Measurements from ENCODE around the gene ZBTB34. TPM values are rescaled to one million over a fixed set of nuclear protein-coding genes. Genes with fewer than 3 reads are reported as not detected.

The ZBTB34 gene
- total RNA-seq, 1 donor from 2014 or later = 15.4 TPM

DNA sequence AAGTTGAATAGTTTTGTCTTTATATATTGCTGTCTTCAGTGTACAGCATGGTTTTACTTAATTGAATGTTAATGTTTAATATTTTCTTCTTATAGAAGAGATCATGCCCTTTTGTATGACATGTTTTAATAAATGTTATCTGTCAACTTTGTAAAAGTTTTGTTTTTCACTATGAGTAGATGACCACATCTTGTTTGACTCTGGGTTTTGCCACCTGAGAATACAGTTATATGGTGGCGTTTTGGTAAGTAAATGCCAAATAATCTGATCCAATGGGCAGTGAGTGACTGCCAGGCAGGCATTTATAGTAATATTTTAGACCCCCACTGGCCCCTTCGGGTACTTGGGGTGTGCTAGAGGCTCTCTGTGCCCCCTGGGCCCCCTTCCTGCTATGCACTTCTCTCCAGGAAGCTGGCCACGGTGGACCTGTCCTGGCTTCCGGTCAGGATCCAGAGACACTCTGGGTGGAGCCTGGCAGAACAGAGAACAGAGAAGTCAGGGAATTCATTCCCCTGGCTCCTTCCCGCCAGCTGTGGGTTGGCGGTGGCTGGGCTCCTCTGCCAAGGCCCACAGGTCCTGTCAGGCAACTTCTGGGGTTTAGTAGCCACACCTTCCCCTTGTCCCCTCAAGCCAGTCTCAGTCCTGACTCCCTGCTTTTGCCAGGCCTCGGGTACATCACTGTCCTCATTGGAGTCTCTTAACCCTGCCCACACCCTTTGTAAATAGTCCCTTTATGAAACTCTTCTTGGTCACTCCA lies 22.2 kb upstream of the ZBTB34 start:
- Histone ChIP-seq H3K36me3 (peaks cover 33% of the 10 kb centered on the region), H3K27me3 (ENCODE audit: low read depth) (no peaks in the 10 kb centered on the region), H3K4me3 (no peak overlapping the region), H3K27ac (no peak overlapping the region), H3K4me1 (peaks cover 8% of the 10 kb centered on the region), H3K9me3 (no peaks in the 10 kb centered on the region)
- ATAC-seq = peak in 1 of 2 donors; percentile 30
- TF ChIP-seq, protein P1, sequence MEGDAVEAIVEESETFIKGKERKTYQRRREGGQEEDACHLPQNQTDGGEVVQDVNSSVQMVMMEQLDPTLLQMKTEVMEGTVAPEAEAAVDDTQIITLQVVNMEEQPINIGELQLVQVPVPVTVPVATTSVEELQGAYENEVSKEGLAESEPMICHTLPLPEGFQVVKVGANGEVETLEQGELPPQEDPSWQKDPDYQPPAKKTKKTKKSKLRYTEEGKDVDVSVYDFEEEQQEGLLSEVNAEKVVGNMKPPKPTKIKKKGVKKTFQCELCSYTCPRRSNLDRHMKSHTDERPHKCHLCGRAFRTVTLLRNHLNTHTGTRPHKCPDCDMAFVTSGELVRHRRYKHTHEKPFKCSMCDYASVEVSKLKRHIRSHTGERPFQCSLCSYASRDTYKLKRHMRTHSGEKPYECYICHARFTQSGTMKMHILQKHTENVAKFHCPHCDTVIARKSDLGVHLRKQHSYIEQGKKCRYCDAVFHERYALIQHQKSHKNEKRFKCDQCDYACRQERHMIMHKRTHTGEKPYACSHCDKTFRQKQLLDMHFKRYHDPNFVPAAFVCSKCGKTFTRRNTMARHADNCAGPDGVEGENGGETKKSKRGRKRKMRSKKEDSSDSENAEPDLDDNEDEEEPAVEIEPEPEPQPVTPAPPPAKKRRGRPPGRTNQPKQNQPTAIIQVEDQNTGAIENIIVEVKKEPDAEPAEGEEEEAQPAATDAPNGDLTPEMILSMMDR (IDR thresholded peaks at IDR 0.05) = no peak
- intact Hi-C loops (cut with DNase I) = no loop called here
- no peak for DNase-seq

DNA sequence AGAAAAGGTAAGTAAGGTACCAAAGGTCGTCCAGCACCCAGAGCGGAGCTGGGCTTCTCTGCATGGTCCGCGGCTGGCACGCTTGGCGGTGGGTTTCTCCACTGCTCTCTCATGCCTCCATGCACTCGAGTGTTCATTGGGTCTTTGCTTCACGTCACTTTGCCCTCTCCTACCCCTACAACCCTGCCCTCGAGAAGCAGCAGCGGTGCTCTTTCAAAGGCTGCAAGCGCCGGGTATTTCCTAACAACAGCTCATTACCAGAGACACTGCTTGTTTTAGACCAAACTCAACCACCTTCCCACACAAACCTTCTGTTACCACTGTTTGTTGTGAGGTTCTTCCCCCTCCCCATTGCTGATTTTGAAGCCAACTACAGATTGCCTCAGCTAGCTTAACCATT lies 21.5 kb upstream of the ZBTB34 start:
- ATAC-seq = no peak
- no peak for DNase-seq
- intact Hi-C loops (cut with DNase I) = no loop called here
- Histone ChIP-seq H3K36me3 (peaks cover 27% of the 10 kb centered on the region), H3K4me3 (no peak overlapping the region), H3K9me3 (no peaks in the 10 kb centered on the region), H3K4me1 (peaks cover 12% of the 10 kb centered on the region), H3K27ac (no peak overlapping the region), H3K27me3 (ENCODE audit: low read depth) (no peaks in the 10 kb centered on the region)
- TF ChIP-seq, protein P1 (IDR thresholded peaks at IDR 0.05) = no peak

DNA sequence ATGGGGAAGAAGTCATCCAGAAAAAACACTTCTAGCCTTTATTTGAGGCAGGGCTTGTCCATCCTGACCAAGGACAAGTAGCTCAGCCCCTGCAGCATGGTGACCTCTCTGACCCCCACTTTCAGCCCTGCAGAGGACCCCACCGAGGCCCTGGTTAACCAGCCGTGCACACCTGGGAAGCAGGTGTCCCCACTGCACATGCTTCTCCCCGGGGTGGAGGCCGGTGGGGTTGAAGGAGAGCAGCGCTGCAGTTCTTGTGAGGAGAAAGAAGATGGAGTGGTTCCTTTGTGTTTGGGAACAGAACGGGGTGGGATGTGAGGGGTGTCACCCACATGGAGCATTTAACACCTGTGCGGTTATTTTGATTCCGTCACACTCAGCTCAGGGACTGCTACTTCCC lies 21.1 kb upstream of the ZBTB34 start:
- Histone ChIP-seq H3K4me1 (peaks cover 12% of the 10 kb centered on the region), H3K9me3 (no peaks in the 10 kb centered on the region), H3K27me3 (ENCODE audit: low read depth) (no peaks in the 10 kb centered on the region), H3K36me3 (peaks cover 22% of the 10 kb centered on the region), H3K4me3 (no peak overlapping the region), H3K27ac (no peak overlapping the region)
- TF ChIP-seq, protein P1 (IDR thresholded peaks at IDR 0.05) = no peak
- intact Hi-C loops (cut with DNase I) = no loop called here
- DNase-seq = no peak
- no peak for ATAC-seq

DNA sequence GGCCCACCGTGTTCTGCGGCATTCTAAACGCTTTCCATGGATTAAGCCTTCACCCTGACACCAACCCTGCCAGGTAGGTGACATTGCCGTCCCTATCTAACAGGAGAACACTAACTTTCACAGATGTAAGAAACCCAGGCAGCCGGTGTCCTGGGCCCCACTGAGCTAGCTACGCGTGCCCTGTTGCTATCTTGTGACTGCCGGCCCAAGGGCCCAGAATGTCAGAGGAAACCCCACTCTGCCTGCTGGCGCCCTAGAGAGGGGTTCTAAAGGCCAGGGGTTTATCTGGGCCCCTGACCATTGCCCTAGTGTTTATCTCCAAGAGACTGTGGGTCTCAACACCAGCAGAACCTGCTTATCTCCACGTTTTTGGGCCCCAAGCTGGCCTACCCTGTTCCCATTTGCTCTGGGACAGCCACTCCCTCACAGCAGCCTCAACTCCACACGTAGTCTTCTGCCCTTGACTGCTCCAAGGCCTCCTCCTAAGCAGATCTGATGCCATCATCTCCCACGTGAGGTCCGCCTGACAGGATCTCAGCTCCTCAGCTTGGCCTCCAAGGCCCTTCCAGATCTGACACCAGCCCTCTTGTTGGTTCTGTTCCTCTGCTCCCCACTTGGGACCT lies 18.1 kb upstream of the ZBTB34 start:
- no peak for ATAC-seq
- DNase-seq = no peak
- Histone ChIP-seq H3K27ac (no peak overlapping the region), H3K4me3 (no peak overlapping the region), H3K27me3 (ENCODE audit: low read depth) (no peaks in the 10 kb centered on the region), H3K9me3 (no peaks in the 10 kb centered on the region), H3K36me3 (peaks cover 9% of the 10 kb centered on the region), H3K4me1 (peaks cover 6% of the 10 kb centered on the region)
- intact Hi-C loops (cut with DNase I) = no loop called here
- TF ChIP-seq, protein P1 (IDR thresholded peaks at IDR 0.05) = no peak

DNA sequence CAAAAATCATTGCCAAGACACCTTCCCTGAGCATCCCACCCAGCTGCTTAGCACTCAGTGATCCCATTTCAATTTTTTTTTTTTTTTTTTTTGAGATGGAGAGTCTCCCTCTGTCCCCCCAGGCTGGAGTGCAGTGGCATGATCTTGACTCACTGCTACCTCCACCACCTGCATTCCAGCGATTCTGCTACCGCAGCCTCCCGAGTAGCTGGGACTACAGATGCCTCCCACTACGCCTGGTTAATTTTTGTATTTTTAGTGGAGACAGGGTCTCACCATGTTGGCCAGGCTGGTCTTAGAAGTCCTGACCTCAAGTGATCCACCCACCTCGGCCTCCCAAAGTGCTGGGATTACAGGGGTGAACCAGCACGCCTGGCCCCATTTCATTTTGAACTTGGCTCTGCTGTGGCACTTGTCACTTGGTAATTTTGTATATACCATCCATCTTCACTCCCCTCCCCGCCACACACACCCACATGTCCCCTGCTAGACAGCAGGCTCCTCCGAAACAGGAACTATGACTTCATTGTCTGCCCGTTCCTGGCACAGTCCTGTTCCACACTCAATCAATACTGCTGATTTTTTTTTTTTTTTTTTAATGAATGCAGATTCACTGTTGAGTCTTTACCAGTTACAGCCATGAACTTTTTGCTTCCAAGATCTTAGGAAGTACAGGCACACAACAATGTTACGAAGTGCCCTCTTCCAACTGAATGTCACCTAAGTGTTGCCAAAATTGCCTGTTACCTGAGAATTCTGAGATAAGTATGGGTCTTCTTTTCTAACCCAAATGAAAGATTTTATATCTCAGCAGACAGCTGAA lies 17.3 kb upstream of the ZBTB34 start:
- H3K4me1 ChIP-seq = peaks cover 6% of the 10 kb centered on the region
- H3K27ac ChIP-seq = no peak overlapping the region
- TF ChIP-seq, protein P1 (IDR thresholded peaks at IDR 0.05) = no peak
- H3K4me3 ChIP-seq = no peak overlapping the region
- intact Hi-C loops (cut with DNase I) = no loop called here
- no peaks in the 10 kb centered on the region for H3K27me3 ChIP-seq (ENCODE audit: low read depth)
- DNase-seq = no peak
- peak in 1 of 2 donors; percentile 60 for ATAC-seq
- H3K36me3 ChIP-seq = peaks cover 9% of the 10 kb centered on the region
- H3K9me3 ChIP-seq = no peaks in the 10 kb centered on the region

Data from lower lobe of right lung (tissue), 2 donors.